SJCRH30 (cell line): ENCODE measurements around the gene EDIL3. TPM values are rescaled to one million over a fixed set of nuclear protein-coding genes. Genes with fewer than 3 reads are reported as not detected.
"Not testable (repeated sequence)": the region's sequence is repeated elsewhere in the genome, so short reads cannot be mapped to it uniquely, and the experiment has no call there.

Experiments
- DNase-seq, 2 experiments: peaks; one replicate each; pipeline ENCODE4 v3.0.0-alpha.2; 2015 to 2020
- H3K27ac ChIP-seq: fragments of 250-450 bp; sonication (Bioruptor Pico); 2 replicates; pipeline ENCODE4 v1.5.1; 2020; ENCODE audit warnings: mild to moderate bottlenecking, moderate library complexity
- H3K27me3 ChIP-seq: fragments of 250-450 bp; sonication (Bioruptor Pico); 2 replicates; pipeline ENCODE4 v1.5.1; 2020; ENCODE audit warnings: mild to moderate bottlenecking, moderate library complexity
- H3K36me3 ChIP-seq: fragments of 250-450 bp; sonication (Bioruptor Pico); 2 replicates; pipeline ENCODE4 v1.5.1; 2020; ENCODE audit warnings: mild to moderate bottlenecking, moderate library complexity
- H3K4me1 ChIP-seq: fragments of 250-450 bp; sonication (Bioruptor Pico); 2 replicates; pipeline ENCODE4 v1.5.1; 2020; ENCODE audit warnings: mild to moderate bottlenecking, moderate library complexity
- H3K4me3 ChIP-seq: fragments of 250-450 bp; sonication (Bioruptor Pico); 2 replicates; pipeline ENCODE4 v1.5.1; 2020; ENCODE audit warnings: mild to moderate bottlenecking, moderate library complexity
- H3K9me3 ChIP-seq: fragments of 250-450 bp; sonication (Bioruptor Pico); replicated peaks from 2 replicates; pipeline ENCODE4 v1.5.1; 2020; ENCODE audit warnings: mild to moderate bottlenecking, moderate library complexity
- total RNA-seq: library from RNA; depleted of rRNA; stranded (reverse); fragments of >200 nt; shearing (Covaris generic); gene quantifications from 2 replicates; pipeline ENCODE4 v1.2.3, GENCODE V29; 2014

The EDIL3 gene
- total RNA-seq, 1 experiment from 2014 or later = 29.0 TPM

GRCh38 chr5:84018521-84018920, 366.2 kb downstream of the EDIL3 start:
- not testable (repeated sequence) for H3K36me3 ChIP-seq, H3K27me3 ChIP-seq, H3K4me1 ChIP-seq, H3K27ac ChIP-seq, H3K9me3 ChIP-seq, DNase-seq, H3K4me3 ChIP-seq

GRCh38 chr5:84017523-84018172, 367.0 kb downstream of the EDIL3 start:
- Histone ChIP-seq H3K27me3 (no peaks in the 10 kb centered on the region), H3K4me3 (no peak overlapping the region), H3K9me3 (no peaks in the 10 kb centered on the region; the same call in 1 of the 2 replicates), H3K4me1 (no peaks in the 10 kb centered on the region), H3K36me3 (no peaks in the 10 kb centered on the region), H3K27ac (no peak overlapping the region)
- DNase-seq = no peak

- Histone ChIP-seq H3K4me3 (no peak overlapping the region), H3K27ac (no peak overlapping the region), H3K36me3 (no peaks in the 10 kb centered on the region), H3K27me3 (no peaks in the 10 kb centered on the region), H3K4me1 (no peaks in the 10 kb centered on the region), H3K9me3 (no peaks in the 10 kb centered on the region; the same call in none of the 2 replicates)
- no peak for DNase-seq
Observed at GRCh38 chr5:84016085-84016484, 368.6 kb downstream of the EDIL3 start.

- Histone ChIP-seq H3K9me3 (no peaks in the 10 kb centered on the region; the same call in none of the 2 replicates), H3K4me3 (no peak overlapping the region), H3K27me3 (no peaks in the 10 kb centered on the region), H3K4me1 (no peaks in the 10 kb centered on the region), H3K36me3 (no peaks in the 10 kb centered on the region), H3K27ac (no peak overlapping the region)
- DNase-seq = no peak
Observed at GRCh38 chr5:84014966-84015365, 369.7 kb downstream of the EDIL3 start.

- no peaks in the 10 kb centered on the region; the same call in 1 of the 2 replicates for H3K36me3 ChIP-seq
- H3K4me1 ChIP-seq = peaks cover 6% of the 10 kb centered on the region; the same call in 1 of the 2 replicates
- H3K27ac ChIP-seq = no peak overlapping the region
- DNase-seq = no peak
- no peaks in the 10 kb centered on the region for H3K27me3 ChIP-seq
- no peak overlapping the region for H3K4me3 ChIP-seq
- no peaks in the 10 kb centered on the region for H3K9me3 ChIP-seq
Observed at GRCh38 chr5:83993803-83994202, 390.9 kb downstream of the EDIL3 start.

- DNase-seq = no peak
- Histone ChIP-seq H3K27me3 (no peaks in the 10 kb centered on the region), H3K27ac (no peak overlapping the region), H3K4me3 (no peak overlapping the region), H3K4me1 (peaks cover 6% of the 10 kb centered on the region; the same call in 1 of the 2 replicates), H3K36me3 (no peaks in the 10 kb centered on the region; the same call in 1 of the 2 replicates), H3K9me3 (no peaks in the 10 kb centered on the region)
Observed at GRCh38 chr5:83991566-83992224, 393.0 kb downstream of the EDIL3 start.

GRCh38 chr5:83988293-83988685, 396.4 kb downstream of the EDIL3 start:
- Histone ChIP-seq H3K36me3 (no peaks in the 10 kb centered on the region; the same call in 1 of the 2 replicates), H3K9me3 (no peaks in the 10 kb centered on the region), H3K4me1 (no peaks in the 10 kb centered on the region), H3K4me3 (no peak overlapping the region), H3K27me3 (no peaks in the 10 kb centered on the region), H3K27ac (no peak overlapping the region)
- no peak for DNase-seq

GRCh38 chr5:83987513-83988292, 397.0 kb downstream of the EDIL3 start:
- Histone ChIP-seq H3K4me1 (no peaks in the 10 kb centered on the region), H3K27ac (no peak overlapping the region), H3K4me3 (no peak overlapping the region), H3K9me3 (no peaks in the 10 kb centered on the region), H3K36me3 (no peaks in the 10 kb centered on the region; the same call in 1 of the 2 replicates), H3K27me3 (no peaks in the 10 kb centered on the region)
- no peak for DNase-seq

GRCh38 chr5:83983852-83984251, 400.8 kb downstream of the EDIL3 start:
- H3K9me3 ChIP-seq = no peaks in the 10 kb centered on the region
- H3K4me3 ChIP-seq = no peak overlapping the region
- H3K4me1 ChIP-seq = no peaks in the 10 kb centered on the region
- no peak overlapping the region for H3K27ac ChIP-seq
- DNase-seq = no peak
- H3K36me3 ChIP-seq = no peaks in the 10 kb centered on the region
- H3K27me3 ChIP-seq = no peaks in the 10 kb centered on the region

- Histone ChIP-seq H3K27ac (no peak overlapping the region), H3K36me3 (no peaks in the 10 kb centered on the region), H3K4me1 (no peaks in the 10 kb centered on the region), H3K9me3 (no peaks in the 10 kb centered on the region), H3K27me3 (no peaks in the 10 kb centered on the region), H3K4me3 (no peak overlapping the region)
- DNase-seq = no peak
Observed at GRCh38 chr5:83973925-83974815, 410.5 kb downstream of the EDIL3 start.

- no peaks in the 10 kb centered on the region for H3K4me1 ChIP-seq
- no peak overlapping the region for H3K4me3 ChIP-seq
- no peak overlapping the region for H3K27ac ChIP-seq
- H3K36me3 ChIP-seq = no peaks in the 10 kb centered on the region
- DNase-seq = no peak
- H3K9me3 ChIP-seq = no peaks in the 10 kb centered on the region
- no peaks in the 10 kb centered on the region for H3K27me3 ChIP-seq
Observed at GRCh38 chr5:83972909-83973308, 411.8 kb downstream of the EDIL3 start.

GRCh38 chr5:83972236-83972635, 412.4 kb downstream of the EDIL3 start:
- no peak overlapping the region for H3K27ac ChIP-seq
- no peaks in the 10 kb centered on the region for H3K4me1 ChIP-seq
- DNase-seq = no peak
- no peaks in the 10 kb centered on the region for H3K36me3 ChIP-seq
- H3K27me3 ChIP-seq = no peaks in the 10 kb centered on the region
- H3K4me3 ChIP-seq = no peak overlapping the region
- no peaks in the 10 kb centered on the region for H3K9me3 ChIP-seq

- no peaks in the 10 kb centered on the region for H3K9me3 ChIP-seq
- no peak overlapping the region for H3K4me3 ChIP-seq
- H3K4me1 ChIP-seq = no peaks in the 10 kb centered on the region
- H3K27me3 ChIP-seq = no peaks in the 10 kb centered on the region
- H3K27ac ChIP-seq = no peak overlapping the region
- no peaks in the 10 kb centered on the region for H3K36me3 ChIP-seq
- no peak for DNase-seq
Observed at GRCh38 chr5:83967417-83967816, 417.3 kb downstream of the EDIL3 start.

- H3K4me1 ChIP-seq = no peaks in the 10 kb centered on the region
- H3K36me3 ChIP-seq = no peaks in the 10 kb centered on the region
Observed at GRCh38 chr5:83965441-83965840, 419.2 kb downstream of the EDIL3 start.

More at GRCh38 chr5:83965441-83965840, 419.2 kb downstream of the EDIL3 start:
- Histone ChIP-seq H3K27ac (no peak overlapping the region), H3K27me3 (no peaks in the 10 kb centered on the region), H3K9me3 (no peaks in the 10 kb centered on the region), H3K4me3 (no peak overlapping the region)
- DNase-seq = no peak
